K562 (cell line): ENCODE results near the gene WDR86. TPM values are rescaled to one million over a fixed set of nuclear protein-coding genes. Genes with fewer than 3 reads are reported as not detected.

Source experiments
- ATAC-seq: fragments of 200-7000 bp; cut with Tn5 transposase; 3 replicates; pipeline ENCODE4 v1.9.1; 2020; ENCODE audit warnings: moderate library complexity
- BruUV-seq: library from RNA; stranded (reverse); fragments of 400-500 nt; replicated peaks from 2 replicates; lab custom pipeline; 2021; lab: Mats Ljungman, UMichigan
- CTCF ChIA-PET: fragments of 300-600 bp; formaldehyde crosslinking; extraction: SDS; loops from one replicate; lab custom pipeline; 2021; ENCODE audit warnings: low intra/inter-chr PET ratio; lab: Yijun Ruan, JAX
- POLR2A ChIA-PET: fragments of 300-600, 350-650 bp; sonication (Branson Sonifier 250); formaldehyde crosslinking; extraction: SDS; loops from one replicate; lab custom pipeline; 2021; ENCODE audit warnings: antibody characterized with exemption, inconsistent platforms; lab: Yijun Ruan, JAX
- DNase-seq, 4 experiments: peaks; one replicate each; pipeline versions ENCODE4 v3.0.0 to v3.0.0-alpha.2; 2011 to 2018; ENCODE audit warnings: low spot score in 3 of 4, mixed read lengths in 3 of 4; ENCODE audit errors: extremely low read depth in 1 of 4
- FAIRE-seq: peaks from 2 replicates; lab custom pipeline; 2011; peaks lifted over from hg19 to GRCh38; lab: Jason Lieb, UNC
- H2AFZ ChIP-seq: 2 replicates; pipeline ENCODE4 v1.6.0; 2011; ENCODE audit warnings: low read depth, low read length, control low read depth, inconsistent platforms
- H3K27ac ChIP-seq: fragments of 200-600 bp; 3 replicates; pipeline ENCODE4 v1.8.0; 2011; ENCODE audit warnings: low read depth, mild to moderate bottlenecking, control low read depth, inconsistent platforms, low read length, moderate library complexity, mixed read lengths; ENCODE audit errors: extremely low read depth
- H3K27me3 ChIP-seq, 2 experiments: fragments of 300-600 bp in 1 of 2; 2 replicates in 1 of 2; 3 replicates in 1 of 2; pipeline versions ENCODE4 v1.6.0 to v1.8.0; 2011; ENCODE audit warnings: inconsistent platforms in 2 of 2, low read length in 2 of 2, mild to moderate bottlenecking in 1 of 2, mixed read lengths in 1 of 2, moderate library complexity in 1 of 2; ENCODE audit not compliant: control insufficient read depth in 2 of 2, insufficient read depth in 2 of 2
- H3K36me3 ChIP-seq: fragments of 300-600 bp; 3 replicates; pipeline ENCODE4 v1.8.0; 2011; ENCODE audit warnings: mild to moderate bottlenecking, low read length, inconsistent platforms; ENCODE audit not compliant: control insufficient read depth, insufficient read depth
- H3K4me1 ChIP-seq, 2 experiments: fragments of 200-600 bp in 1 of 2; replicated peaks in 1 of 2; 2 replicates in 1 of 2; 3 replicates in 1 of 2; pipeline versions ENCODE4 v1.5.1 to v1.8.0; 2011; ENCODE audit warnings: inconsistent platforms in 2 of 2, low read length in 2 of 2, mild to moderate bottlenecking in 1 of 2, mixed read lengths in 1 of 2, moderate library complexity in 1 of 2; ENCODE audit not compliant: control insufficient read depth in 2 of 2, insufficient read depth in 2 of 2
- H3K4me2 ChIP-seq: 2 replicates; pipeline ENCODE4 v1.6.1; 2011; ENCODE audit warnings: low read length, control low read depth, inconsistent platforms, mixed read lengths; ENCODE audit not compliant: insufficient read depth
- H3K4me3 ChIP-seq: fragments of 200-600 bp; sonication (generic), shearing (Covaris generic); 2 replicates; pipeline ENCODE4 v1.5.1; 2016; ENCODE audit warnings: control low read depth, inconsistent platforms
- H3K79me2 ChIP-seq: fragments of 200-600 bp; 3 replicates; pipeline ENCODE4 v1.8.0; 2011; ENCODE audit warnings: low read length, inconsistent platforms; ENCODE audit not compliant: control insufficient read depth, insufficient read depth
- H3K9ac ChIP-seq, 2 experiments: 2 replicates each; pipeline versions ENCODE4 v1.6.0 to v1.6.1; 2011; ENCODE audit warnings: low read depth in 2 of 2, low read length in 2 of 2, control low read depth in 1 of 2, inconsistent platforms in 1 of 2, mild to moderate bottlenecking in 1 of 2, mixed read lengths in 1 of 2; ENCODE audit not compliant: insufficient read depth in 1 of 2
- H3K9me1 ChIP-seq: one replicate; pipeline ENCODE4 v1.6.0; 2011; ENCODE audit warnings: inconsistent platforms, mild to moderate bottlenecking, low read length, moderate library complexity; ENCODE audit not compliant: control insufficient read depth, insufficient read depth
- H3K9me3 ChIP-seq: replicated peaks from 2 replicates; pipeline ENCODE4 v1.5.1; 2011; ENCODE audit warnings: low read depth, low read length, inconsistent platforms; ENCODE audit not compliant: control insufficient read depth, insufficient read depth
- H4K20me1 ChIP-seq: replicated peaks from 2 replicates; pipeline ENCODE4 v1.6.1; 2011; ENCODE audit warnings: low read length, inconsistent platforms, mixed read lengths; ENCODE audit not compliant: control insufficient read depth, insufficient read depth
- ATF7 ChIP-seq: fragments of 450-650 bp; IDR thresholded peaks from 2 replicates; pipeline ENCODE4 v1.7.1; 2014; ENCODE audit warnings: mild to moderate bottlenecking, moderate library complexity
- BRF1 ChIP-seq: IDR thresholded peaks from 3 replicates; pipeline ENCODE4 v1.6.1; 2011; ENCODE audit warnings: borderline replicate concordance, mild to moderate bottlenecking; ENCODE audit not compliant: insufficient read length; ENCODE audit errors: extremely low read depth
- CHCHD3 ChIP-seq: fragments of 250-450 bp; sonication (Bioruptor Pico); IDR thresholded peaks from 2 replicates; pipeline ENCODE4 v2.1.2; 2022; ENCODE audit warnings: mild to moderate bottlenecking
- CREM ChIP-seq: IDR thresholded peaks from 2 replicates; pipeline ENCODE4 v1.6.1; 2014; ENCODE audit warnings: antibody characterized with exemption, low read depth
- CXXC5 ChIP-seq: fragments of 250-450 bp; sonication (Bioruptor Pico); IDR thresholded peaks from 2 replicates; pipeline ENCODE4 v1.8.0; 2022; ENCODE audit warnings: inconsistent platforms, mild to moderate bottlenecking, moderate library complexity
- FOXJ2 ChIP-seq: fragments of 200-800 bp; sonication (Bioruptor generic); IDR thresholded peaks from 2 replicates; pipeline ENCODE4 v1.6.1; 2016; ENCODE audit warnings: missing genetic modification characterization, missing compliant biosample characterization
- KLF1 ChIP-seq: fragments of 450-650 bp; IDR thresholded peaks from 2 replicates; pipeline ENCODE4 v1.6.1; 2016; ENCODE audit warnings: missing genetic modification characterization, missing compliant biosample characterization
- MEIS2 ChIP-seq: fragments of 450-650 bp; IDR thresholded peaks from 2 replicates; pipeline ENCODE4 v1.6.1; 2014; ENCODE audit warnings: mild to moderate bottlenecking; ENCODE audit not compliant: partially characterized antibody
- SIRT6 ChIP-seq: IDR thresholded peaks from one replicate; pipeline ENCODE4 v1.6.1; 2012; ENCODE audit warnings: low read depth, mild to moderate bottlenecking, control low read depth, inconsistent platforms, low read length, moderate library complexity
- TEAD2 ChIP-seq: fragments of 450-650 bp; IDR thresholded peaks from 2 replicates; pipeline ENCODE4 v1.6.1; 2016; ENCODE audit warnings: missing genetic modification characterization, control low read depth, missing compliant biosample characterization
- ZNF121 ChIP-seq: sonication (generic); formaldehyde crosslinking; conservative IDR thresholded peaks from 2 replicates; pipeline ENCODE4 v1.8.0; 2022; ENCODE audit warnings: missing genetic modification reagents
- ZNF316 ChIP-seq: fragments of 450-650 bp; IDR thresholded peaks from 2 replicates; pipeline ENCODE4 v1.6.1; 2016
- ZNF668 ChIP-seq: fragments of 250-450 bp; sonication (Bioruptor Pico); IDR thresholded peaks from 2 replicates; pipeline ENCODE4 v1.8.0; 2022; ENCODE audit warnings: mild to moderate bottlenecking, inconsistent platforms
- ZNF699 ChIP-seq: fragments of 250-450 bp; sonication (Bioruptor Pico); IDR thresholded peaks from 2 replicates; pipeline ENCODE4 v1.8.0; 2021; ENCODE audit warnings: mild to moderate bottlenecking, moderate library complexity; ENCODE audit not compliant: insufficient replicate concordance
- WGBS: fragments of 100-300 bp; shearing (Covaris generic); methylation state at CpG from one replicate; pipeline ENCODE4 v1.1.6; 2016; ENCODE audit warnings: low coverage, mixed read lengths; ENCODE audit not compliant: insufficient coverage; ENCODE audit errors: missing lambda C conversion rate; 5-methylcytosine and 5-hydroxymethylcytosine counted together
- in situ Hi-C: fragments of 300-500 bp; cut with MboI; formaldehyde crosslinking; loops from 4 replicates; pipeline ENCODE4 v1.15.0; 2018; ENCODE audit warnings: inconsistent platforms, mixed read lengths
- intact Hi-C: fragments of 100-400 bp; cut with micrococcal nuclease; formaldehyde crosslinking; loops from 2 replicates; pipeline ENCODE4 v1.14.2; 2022
- polyA plus RNA-seq, 8 experiments: library from polyadenylated mRNA; depleted of rRNA in 4 of 8; stranded (reverse) in 5 of 8; unstranded in 3 of 8; fragments of >200 nt; fragmentation: Nextera tagmentation in 2 of 8; fragmentation: Illumina TruSeq in 1 of 8; extraction: Ambion mirVana in 2 of 8; extraction: Trizol in 1 of 8; gene quantifications; 2 replicates each; pipeline versions ENCODE4 v1.2.1 to v1.2.3, GENCODE V29; 2011 to 2014; ENCODE audit warnings: inconsistent platforms in 1 of 8, missing spikeins in 1 of 8
- total RNA-seq, 7 experiments: library from RNA; depleted of rRNA in 6 of 7; stranded (reverse); fragments of >200 nt in 6 of 7; fragmentation: Illumina TruSeq in 2 of 7; extraction: Trizol in 2 of 7; gene quantifications; 2 replicates each; pipeline versions ENCODE4 v1.2.1 to v1.2.3, GENCODE V29; 2011 to 2021; ENCODE audit warnings: low replicate concordance in 1 of 7
- TF ChIP-seq, protein P1 (sequence below): fragments of 450-650 bp; formaldehyde crosslinking; conservative IDR thresholded peaks from 2 replicates; pipeline ENCODE4 v1.4.0; 2022; ENCODE audit warnings: mild to moderate bottlenecking, missing genetic modification characterization
- TF ChIP-seq, protein P2 (sequence below): fragments of 250-450 bp; sonication (Bioruptor Pico); IDR thresholded peaks from 2 replicates; pipeline ENCODE4 v1.8.0; 2022; ENCODE audit warnings: inconsistent platforms
- TF ChIP-seq, protein P3 (sequence below): fragments of 250-450 bp; sonication (Bioruptor Pico); IDR thresholded peaks from 2 replicates; pipeline ENCODE4 v1.5.0; 2021

Gene WDR86
- total and polyA plus RNA-seq, 9 of the 15 experiments (the other 6 are each of a cell fraction or from before 2014, with no cell fraction given) = 0.24 TPM; not detected in 8

DNA sequence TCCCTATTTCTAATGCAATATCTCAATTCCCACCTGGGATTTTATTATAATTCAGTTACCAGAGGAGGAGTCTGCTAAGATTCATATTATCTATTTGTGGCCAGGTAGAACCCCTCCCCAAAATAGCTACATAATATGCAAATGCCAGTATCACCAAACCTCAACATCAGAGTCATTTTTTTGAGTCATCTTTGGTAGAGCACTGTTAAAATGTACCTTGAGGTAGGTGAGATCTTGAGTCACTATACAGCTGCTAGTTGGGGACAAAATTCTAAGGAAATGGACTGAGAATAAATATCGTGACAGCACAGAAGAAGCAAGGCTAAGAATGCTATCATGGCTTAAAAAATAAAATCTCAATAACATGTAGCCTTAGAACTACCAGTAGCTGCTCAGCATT is 34.8 kb upstream of the WDR86 start:
- H3K27me3 ChIP-seq = peaks cover 4 to 9% of the 10 kb centered on the region in 2 experiments; a peak in 3 of 5 replicates
- no peaks in the 10 kb centered on the region for H3K36me3 ChIP-seq
- CTCF ChIA-PET = no interaction called here
- DNase-seq (no peak), ATAC-seq (no peak), FAIRE-seq (no peak)
- H3K4me3 ChIP-seq = no peak overlapping the region
- H3K9ac ChIP-seq = no peak overlapping the region
- TF ChIP-seq KLF1 (tag) = no peak
- TF ChIP-seq, protein P1, sequence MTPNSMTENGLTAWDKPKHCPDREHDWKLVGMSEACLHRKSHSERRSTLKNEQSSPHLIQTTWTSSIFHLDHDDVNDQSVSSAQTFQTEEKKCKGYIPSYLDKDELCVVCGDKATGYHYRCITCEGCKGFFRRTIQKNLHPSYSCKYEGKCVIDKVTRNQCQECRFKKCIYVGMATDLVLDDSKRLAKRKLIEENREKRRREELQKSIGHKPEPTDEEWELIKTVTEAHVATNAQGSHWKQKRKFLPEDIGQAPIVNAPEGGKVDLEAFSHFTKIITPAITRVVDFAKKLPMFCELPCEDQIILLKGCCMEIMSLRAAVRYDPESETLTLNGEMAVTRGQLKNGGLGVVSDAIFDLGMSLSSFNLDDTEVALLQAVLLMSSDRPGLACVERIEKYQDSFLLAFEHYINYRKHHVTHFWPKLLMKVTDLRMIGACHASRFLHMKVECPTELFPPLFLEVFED (CRISPR knock-in tag) = no peak
- TF ChIP-seq, protein P2, sequence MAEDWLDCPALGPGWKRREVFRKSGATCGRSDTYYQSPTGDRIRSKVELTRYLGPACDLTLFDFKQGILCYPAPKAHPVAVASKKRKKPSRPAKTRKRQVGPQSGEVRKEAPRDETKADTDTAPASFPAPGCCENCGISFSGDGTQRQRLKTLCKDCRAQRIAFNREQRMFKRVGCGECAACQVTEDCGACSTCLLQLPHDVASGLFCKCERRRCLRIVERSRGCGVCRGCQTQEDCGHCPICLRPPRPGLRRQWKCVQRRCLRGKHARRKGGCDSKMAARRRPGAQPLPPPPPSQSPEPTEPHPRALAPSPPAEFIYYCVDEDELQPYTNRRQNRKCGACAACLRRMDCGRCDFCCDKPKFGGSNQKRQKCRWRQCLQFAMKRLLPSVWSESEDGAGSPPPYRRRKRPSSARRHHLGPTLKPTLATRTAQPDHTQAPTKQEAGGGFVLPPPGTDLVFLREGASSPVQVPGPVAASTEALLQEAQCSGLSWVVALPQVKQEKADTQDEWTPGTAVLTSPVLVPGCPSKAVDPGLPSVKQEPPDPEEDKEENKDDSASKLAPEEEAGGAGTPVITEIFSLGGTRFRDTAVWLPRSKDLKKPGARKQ (CRISPR knock-in tag) = no peak
- no peak for TF ChIP-seq MEIS2
- no peak for TF ChIP-seq SIRT6
- no peak for TF ChIP-seq ZNF668 (CRISPR knock-in tag)
- TF ChIP-seq CXXC5 (CRISPR knock-in tag) = no peak
- no peak for TF ChIP-seq ZNF699 (CRISPR knock-in tag)
- no peak for TF ChIP-seq BRF1
- TF ChIP-seq, protein P3, sequence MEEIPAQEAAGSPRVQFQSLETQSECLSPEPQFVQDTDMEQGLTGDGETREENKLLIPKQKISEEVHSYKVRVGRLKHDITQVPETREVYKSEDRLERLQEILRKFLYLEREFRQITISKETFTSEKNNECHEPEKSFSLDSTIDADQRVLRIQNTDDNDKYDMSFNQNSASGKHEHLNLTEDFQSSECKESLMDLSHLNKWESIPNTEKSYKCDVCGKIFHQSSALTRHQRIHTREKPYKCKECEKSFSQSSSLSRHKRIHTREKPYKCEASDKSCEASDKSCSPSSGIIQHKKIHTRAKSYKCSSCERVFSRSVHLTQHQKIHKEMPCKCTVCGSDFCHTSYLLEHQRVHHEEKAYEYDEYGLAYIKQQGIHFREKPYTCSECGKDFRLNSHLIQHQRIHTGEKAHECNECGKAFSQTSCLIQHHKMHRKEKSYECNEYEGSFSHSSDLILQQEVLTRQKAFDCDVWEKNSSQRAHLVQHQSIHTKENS (CRISPR knock-in tag) = no peak
- TF ChIP-seq CHCHD3 (CRISPR knock-in tag) = no peak
- TF ChIP-seq FOXJ2 (tag) = no peak
- TF ChIP-seq ZNF316 = no peak
- no peak for TF ChIP-seq CREM
- TF ChIP-seq ZNF121 (CRISPR knock-in tag) = no peak
- no peak for TF ChIP-seq TEAD2 (tag)
- TF ChIP-seq ATF7 = no peak
- in situ Hi-C loops (loop anchor here (5.0 kb wide), 2 partner anchors 87 to 127 kb away; no protein-coding TSS in a partner anchor), intact Hi-C loops (loop anchor here (5.0 to 10.0 kb wide), 2 partner anchors 32 to 50 kb away; partner anchors contain the start of gene WDR86)
- no peaks in the 10 kb centered on the region for H3K79me2 ChIP-seq
- no TSS peak for BruUV-seq
- H3K4me2 ChIP-seq = no peak overlapping the region
- H3K4me1 ChIP-seq = peaks cover 5 to 21% of the 10 kb centered on the region in 2 experiments; a peak in 3 of 5 replicates
- H3K9me1 ChIP-seq = no peaks in the 10 kb centered on the region
- H3K27ac ChIP-seq = no peak overlapping the region
- H2AFZ ChIP-seq = no peak overlapping the region
- H4K20me1 ChIP-seq = no peaks in the 10 kb centered on the region
- POLR2A ChIA-PET = interaction anchor here (1.4 kb wide), 2 partner anchors 19 to 66 kb away, joined by 3 to 4 read pairs; no protein-coding TSS in a partner anchor
- H3K9me3 ChIP-seq = no peaks in the 10 kb centered on the region
- 4% methylated on average over 1 of the region's 1 CpG for WGBS
